B cell (primary cell): ENCODE data around the gene MYZAP. TPM values are rescaled to one million over a fixed set of nuclear protein-coding genes. Genes with fewer than 3 reads are reported as not detected.
A peak's percentile ranks its signal among the peaks of the same experiment; 100 is the strongest.

Source experiments
- ATAC-seq: fragments of 200-7000 bp; cut with Tn5 transposase; one replicate; pipeline ENCODE4 v1.10.0; 2021; ENCODE audit warnings: low read depth, mild to moderate bottlenecking, moderate number of reproducible peaks, moderate library complexity
- CTCF ChIA-PET: fragments of 350-600 bp; sonication (Branson Sonifier 250); formaldehyde crosslinking; loops from one replicate; lab custom pipeline; 2021; ENCODE audit warnings: antibody characterized with exemption, inconsistent platforms; lab: Charles Lee
- POLR2A ChIA-PET: fragments of 350-600 bp; sonication (Branson Sonifier 250); formaldehyde crosslinking; loops from one replicate; lab custom pipeline; 2021; ENCODE audit warnings: antibody characterized with exemption; lab: Charles Lee
- DNase-seq: peaks from one replicate; pipeline ENCODE4 v3.0.0; 2013
- H2AFZ ChIP-seq: 2 replicates; pipeline ENCODE4 v1.6.1; 2012; ENCODE audit warnings: mild to moderate bottlenecking, low read depth, low read length; ENCODE audit not compliant: insufficient read depth, poor library complexity, severe bottlenecking
- H3K27ac ChIP-seq, 2 donors: 1 replicate in 1 of 2; 2 replicates in 1 of 2; pipeline ENCODE4 v1.5.1; 2012 to 2013; ENCODE audit warnings: low read length in 2 of 2, mild to moderate bottlenecking in 2 of 2, moderate library complexity in 1 of 2
- H3K27me3 ChIP-seq, 4 experiments: fragments of 200-600 bp in 1 of 4; sonication (generic) in 1 of 4; replicated peaks in 1 of 4; 1 replicate in 2 of 4; 2 replicates in 2 of 4; pipeline versions ENCODE4 v1.6.1 to v1.7.0; 2013 to 2016; ENCODE audit warnings: low read length in 3 of 4, mild to moderate bottlenecking in 2 of 4, mixed read lengths in 1 of 4, moderate library complexity in 1 of 4; ENCODE audit not compliant: insufficient read depth in 4 of 4, control insufficient read depth in 3 of 4; ENCODE audit errors: control extremely low read depth in 1 of 4
- H3K36me3 ChIP-seq, 2 experiments: replicated peaks in 1 of 2; 1 replicate in 1 of 2; 2 replicates in 1 of 2; pipeline versions ENCODE4 v1.6.1 to v1.7.1; 2013; ENCODE audit warnings: low read length in 1 of 2; ENCODE audit not compliant: insufficient read depth in 2 of 2, control insufficient read depth in 1 of 2; ENCODE audit errors: control extremely low read depth in 1 of 2, extremely low read depth in 1 of 2
- H3K4me1 ChIP-seq, 2 donors: fragments of 200-600 bp in 1 of 2; sonication (generic) in 1 of 2; 1 replicate in 1 of 2; 2 replicates in 1 of 2; pipeline versions ENCODE4 v1.5.1 to v1.6.1; 2013 to 2017; ENCODE audit warnings: low read length in 2 of 2; ENCODE audit not compliant: control insufficient read depth in 2 of 2, insufficient read depth in 2 of 2
- H3K4me2 ChIP-seq: replicated peaks from 2 replicates; pipeline ENCODE3; 2012; ENCODE audit warnings: mild to moderate bottlenecking, low read depth, low read length; ENCODE audit not compliant: poor library complexity, severe bottlenecking
- H3K4me3 ChIP-seq, 5 experiments: fragments of 200-600 bp in 1 of 5; sonication (generic) in 1 of 5; 1 replicate in 3 of 5; 2 replicates in 2 of 5; pipeline versions ENCODE4 v1.5.1 to v1.7.0; 2011 to 2016; ENCODE audit warnings: low read length in 4 of 5, mild to moderate bottlenecking in 4 of 5, low read depth in 2 of 5, control low read depth in 1 of 5, moderate library complexity in 1 of 5; ENCODE audit not compliant: insufficient read depth in 1 of 5; ENCODE audit errors: control extremely low read depth in 1 of 5, extremely low read depth in 1 of 5
- H3K79me2 ChIP-seq: fragments of 200-600 bp; sonication (generic); one replicate; pipeline ENCODE4 v1.6.0; 2016; ENCODE audit warnings: low read length; ENCODE audit not compliant: control insufficient read depth, insufficient read depth
- H3K9ac ChIP-seq: fragments of 200-600 bp; sonication (generic); 2 replicates; pipeline ENCODE4 v1.6.1; 2017; ENCODE audit warnings: mild to moderate bottlenecking, low read length, moderate library complexity
- H3K9me3 ChIP-seq, 3 donors: one replicate each; pipeline versions ENCODE4 v1.6.1 to v1.7.1; 2013; ENCODE audit warnings: low read length in 2 of 3; ENCODE audit not compliant: control insufficient read depth in 2 of 3, insufficient read depth in 1 of 3; ENCODE audit errors: control extremely low read depth in 1 of 3
- H4K20me1 ChIP-seq: 2 replicates; pipeline ENCODE4 v1.6.0; 2012; ENCODE audit warnings: mild to moderate bottlenecking, low read length; ENCODE audit not compliant: insufficient read depth, control insufficient read depth, poor library complexity, severe bottlenecking
- H3K27ac Mint-ChIP-seq: one replicate; pipeline ENCODE4 v1.8.0; 2021; ENCODE audit warnings: mixed read lengths
- H3K27me3 Mint-ChIP-seq: one replicate; pipeline ENCODE4 v1.8.0; 2021; ENCODE audit warnings: mixed read lengths
- H3K4me1 Mint-ChIP-seq: one replicate; pipeline ENCODE4 v1.8.0; 2021; ENCODE audit warnings: mixed read lengths
- H3K4me3 Mint-ChIP-seq: one replicate; pipeline ENCODE4 v1.8.0; 2021; ENCODE audit warnings: mixed read lengths
- H3K9me3 Mint-ChIP-seq: one replicate; pipeline ENCODE4 v1.8.0; 2022; ENCODE audit warnings: mixed read lengths; ENCODE audit not compliant: insufficient read depth
- EZH2 ChIP-seq: IDR thresholded peaks from 2 replicates; pipeline ENCODE4 v1.6.1; 2012; ENCODE audit warnings: borderline replicate concordance, low read depth, mild to moderate bottlenecking, moderate library complexity, low read length; ENCODE audit not compliant: insufficient read depth, poor library complexity, severe bottlenecking
- WGBS: methylation state at CpG from one replicate; pipeline ENCODE4 v1.1.5; 2013; ENCODE audit warnings: missing lambda C conversion rate; ENCODE audit not compliant: insufficient coverage; 5-methylcytosine and 5-hydroxymethylcytosine counted together
- intact Hi-C: fragments of 100-400 bp; cut with micrococcal nuclease; formaldehyde crosslinking; loops from one replicate; pipeline ENCODE4 v1.10.0; 2022
- polyA plus RNA-seq: library from polyadenylated mRNA; depleted of rRNA; stranded (reverse); fragments of >200 nt; gene quantifications from 2 replicates; pipeline ENCODE4 v1.2.3, GENCODE V29; 2012
- total RNA-seq, 2 donors: library from RNA; stranded (reverse); fragments of 120-200 nt in 1 of 2; gene quantifications; 1 replicate in 1 of 2; 2 replicates in 1 of 2; pipeline versions ENCODE4 v1.2.3 to v1.2.4, GENCODE V29; 2013 to 2022
- TF ChIP-seq, protein P1 (sequence below): fragments of 200-600 bp; IDR thresholded peaks from one replicate; pipeline ENCODE4 v1.8.0; 2022; ENCODE audit warnings: antibody characterized with exemption, mild to moderate bottlenecking

The MYZAP gene
- total and polyA plus RNA-seq, 2 donors (not counting 1 experiment from before 2014, with no cell fraction given), result 1.0 to 2.8 TPM

DNA sequence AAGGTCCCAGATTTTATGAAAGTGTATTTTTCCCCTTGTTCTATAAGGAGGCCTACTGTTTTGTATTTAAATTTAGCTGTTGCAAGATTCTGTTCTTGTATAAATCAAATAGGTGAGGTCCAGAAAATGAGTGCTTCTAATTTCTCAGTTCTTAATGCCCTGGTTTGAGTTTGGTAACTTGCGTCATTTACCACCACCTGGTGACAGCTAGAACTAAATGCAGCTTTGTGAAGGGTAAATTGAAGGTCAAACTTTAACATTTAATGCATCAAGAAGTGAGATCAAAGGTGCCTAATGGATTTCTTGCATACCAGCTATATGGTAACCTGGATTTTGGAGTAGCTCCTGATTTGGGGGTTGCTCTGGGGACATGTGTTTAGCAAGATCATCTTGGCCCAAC, 64.1 kb downstream of the MYZAP start:
- Mint-ChIP-seq H3K27me3 (peaks cover 9% of the 10 kb centered on the region), H3K4me1 (no peaks in the 10 kb centered on the region), H3K4me3 (no peak overlapping the region), H3K9me3 (no peaks in the 10 kb centered on the region), H3K27ac (no peak overlapping the region)
- no peak overlapping the region for H3K27ac ChIP-seq
- no peaks in the 10 kb centered on the region for H4K20me1 ChIP-seq
- POLR2A ChIA-PET, result no interaction called here
- no peak for ATAC-seq
- no CpG with 5 or more reads among the region's 1 CpG for WGBS
- H3K9me3 ChIP-seq, result no peaks in the 10 kb centered on the region
- no peaks in the 10 kb centered on the region for H3K4me1 ChIP-seq
- no peaks in the 10 kb centered on the region for H3K27me3 ChIP-seq
- H3K9ac ChIP-seq, result no peak overlapping the region
- no peak overlapping the region for H3K4me2 ChIP-seq
- H3K36me3 ChIP-seq, result no peaks in the 10 kb centered on the region
- intact Hi-C loops, result loop anchor here (5.0 kb wide), 1 partner anchor 94 kb away; no protein-coding TSS in a partner anchor
- CTCF ChIA-PET, result interaction anchor here (1.4 to 5.0 kb wide), 5 partner anchors 9 to 97 kb away, joined by 3 to 33 read pairs (median 5); no protein-coding TSS in a partner anchor
- TF ChIP-seq, protein P1, sequence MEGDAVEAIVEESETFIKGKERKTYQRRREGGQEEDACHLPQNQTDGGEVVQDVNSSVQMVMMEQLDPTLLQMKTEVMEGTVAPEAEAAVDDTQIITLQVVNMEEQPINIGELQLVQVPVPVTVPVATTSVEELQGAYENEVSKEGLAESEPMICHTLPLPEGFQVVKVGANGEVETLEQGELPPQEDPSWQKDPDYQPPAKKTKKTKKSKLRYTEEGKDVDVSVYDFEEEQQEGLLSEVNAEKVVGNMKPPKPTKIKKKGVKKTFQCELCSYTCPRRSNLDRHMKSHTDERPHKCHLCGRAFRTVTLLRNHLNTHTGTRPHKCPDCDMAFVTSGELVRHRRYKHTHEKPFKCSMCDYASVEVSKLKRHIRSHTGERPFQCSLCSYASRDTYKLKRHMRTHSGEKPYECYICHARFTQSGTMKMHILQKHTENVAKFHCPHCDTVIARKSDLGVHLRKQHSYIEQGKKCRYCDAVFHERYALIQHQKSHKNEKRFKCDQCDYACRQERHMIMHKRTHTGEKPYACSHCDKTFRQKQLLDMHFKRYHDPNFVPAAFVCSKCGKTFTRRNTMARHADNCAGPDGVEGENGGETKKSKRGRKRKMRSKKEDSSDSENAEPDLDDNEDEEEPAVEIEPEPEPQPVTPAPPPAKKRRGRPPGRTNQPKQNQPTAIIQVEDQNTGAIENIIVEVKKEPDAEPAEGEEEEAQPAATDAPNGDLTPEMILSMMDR, result no peak
- no peak for TF ChIP-seq EZH2
- peak; percentile 14 for DNase-seq
- no peak overlapping the region for H3K4me3 ChIP-seq
- no peaks in the 10 kb centered on the region for H3K79me2 ChIP-seq
- H2AFZ ChIP-seq, result no peak overlapping the region

DNA sequence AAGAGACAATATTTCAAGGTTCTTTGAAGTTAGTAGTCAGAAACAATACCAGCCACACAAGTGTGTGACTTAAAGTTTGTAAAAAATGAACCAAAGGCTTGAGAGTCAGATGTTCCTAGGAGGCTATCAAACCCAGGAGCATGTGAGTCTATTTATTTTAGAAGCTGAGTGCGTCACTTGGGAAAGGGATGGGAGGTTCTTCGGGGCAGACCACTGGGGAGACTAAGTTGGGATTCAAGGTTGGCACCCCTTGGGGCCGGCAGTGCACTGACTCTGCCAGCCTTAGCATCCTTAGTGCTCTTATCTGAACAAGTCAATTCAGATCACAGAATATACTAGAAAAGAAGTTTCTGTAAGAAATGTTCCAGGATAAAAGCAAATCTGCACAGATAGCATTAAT, 64.7 kb downstream of the MYZAP start:
- H3K4me2 ChIP-seq, result no peak overlapping the region
- no peak overlapping the region for H3K9ac ChIP-seq
- intact Hi-C loops, result loop anchor here (5.0 kb wide), 1 partner anchor 94 kb away; no protein-coding TSS in a partner anchor
- POLR2A ChIA-PET, result no interaction called here
- H3K79me2 ChIP-seq, result no peaks in the 10 kb centered on the region
- no peak overlapping the region for H3K27ac Mint-ChIP-seq
- H3K4me3 ChIP-seq, result no peak overlapping the region
- H4K20me1 ChIP-seq, result no peaks in the 10 kb centered on the region
- H3K9me3 Mint-ChIP-seq, result no peaks in the 10 kb centered on the region
- DNase-seq (no peak), ATAC-seq (no peak)
- CTCF ChIA-PET, result interaction anchor here (1.5 to 5.0 kb wide), 4 partner anchors 9 to 97 kb away, joined by 5 to 33 read pairs (median 6); no protein-coding TSS in a partner anchor
- no peaks in the 10 kb centered on the region for H3K4me1 Mint-ChIP-seq
- no peaks in the 10 kb centered on the region for H3K9me3 ChIP-seq
- peaks cover 9% of the 10 kb centered on the region for H3K27me3 Mint-ChIP-seq
- no peak for TF ChIP-seq EZH2
- TF ChIP-seq, protein P1, result no peak
- no peaks in the 10 kb centered on the region for H3K4me1 ChIP-seq
- no peak overlapping the region for H2AFZ ChIP-seq
- no peak overlapping the region for H3K4me3 Mint-ChIP-seq
- no peaks in the 10 kb centered on the region for H3K36me3 ChIP-seq
- no peaks in the 10 kb centered on the region for H3K27me3 ChIP-seq
- H3K27ac ChIP-seq, result no peak overlapping the region
- 100% methylated on average over 1 of the region's 3 CpGs for WGBS
